ENCODE results near the gene JPH2.

The JPH2 gene

GRCh38 chr20:44073675-44074071 lies 113.3 kb downstream of the JPH2 start:
- in situ Hi-C loops (cut with HindIII; ENCODE audit: low pct_ligation_motif_present, low pct_unique_long_range_greater_than_20kb, low sequenced_read_pairs): no loop called here
- no peak for DNase-seq

- in situ Hi-C loops (cut with HindIII; ENCODE audit: low pct_ligation_motif_present, low pct_unique_long_range_greater_than_20kb, low sequenced_read_pairs): no loop called here
- DNase-seq: no peak
These were observed 113.8 kb downstream of the JPH2 start for GRCh38 chr20:44073011-44073674.

GRCh38 chr20:44072384-44072783 lies 114.6 kb downstream of the JPH2 start:
- no peak for DNase-seq
- in situ Hi-C loops (cut with HindIII; ENCODE audit: low pct_ligation_motif_present, low pct_unique_long_range_greater_than_20kb, low sequenced_read_pairs): no loop called here

GRCh38 chr20:44071526-44072111 lies 115.4 kb downstream of the JPH2 start:
- DNase-seq: no peak
- in situ Hi-C loops (cut with HindIII; ENCODE audit: low pct_ligation_motif_present, low pct_unique_long_range_greater_than_20kb, low sequenced_read_pairs): no loop called here

DNA sequence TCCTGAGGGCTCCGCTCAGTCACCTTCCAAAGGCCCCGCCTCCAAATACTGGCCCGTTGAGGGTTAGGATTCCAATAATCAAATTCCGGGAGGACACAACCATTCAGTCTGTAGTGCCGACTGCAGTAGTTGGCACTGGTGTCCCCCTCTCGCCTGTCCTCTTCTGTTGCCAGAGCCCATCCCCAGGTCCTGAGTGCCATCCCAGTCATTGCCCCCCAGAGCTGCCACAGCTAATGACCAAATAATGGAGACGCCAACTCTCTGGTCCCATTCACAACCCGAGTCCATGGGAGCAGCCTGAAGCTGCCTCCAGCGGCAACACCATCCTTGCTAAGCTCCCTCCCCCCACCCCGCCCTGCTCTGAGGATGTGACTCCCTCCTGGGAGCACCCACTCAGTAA lies 115.9 kb downstream of the JPH2 start:
- in situ Hi-C loops (cut with HindIII; ENCODE audit: low pct_ligation_motif_present, low pct_unique_long_range_greater_than_20kb, low sequenced_read_pairs): no loop called here
- DNase-seq: no peak

- in situ Hi-C loops (cut with HindIII; ENCODE audit: low pct_ligation_motif_present, low pct_unique_long_range_greater_than_20kb, low sequenced_read_pairs): no loop called here
- no peak for DNase-seq
These were observed 116.7 kb downstream of the JPH2 start for GRCh38 chr20:44070139-44070900.

DNA sequence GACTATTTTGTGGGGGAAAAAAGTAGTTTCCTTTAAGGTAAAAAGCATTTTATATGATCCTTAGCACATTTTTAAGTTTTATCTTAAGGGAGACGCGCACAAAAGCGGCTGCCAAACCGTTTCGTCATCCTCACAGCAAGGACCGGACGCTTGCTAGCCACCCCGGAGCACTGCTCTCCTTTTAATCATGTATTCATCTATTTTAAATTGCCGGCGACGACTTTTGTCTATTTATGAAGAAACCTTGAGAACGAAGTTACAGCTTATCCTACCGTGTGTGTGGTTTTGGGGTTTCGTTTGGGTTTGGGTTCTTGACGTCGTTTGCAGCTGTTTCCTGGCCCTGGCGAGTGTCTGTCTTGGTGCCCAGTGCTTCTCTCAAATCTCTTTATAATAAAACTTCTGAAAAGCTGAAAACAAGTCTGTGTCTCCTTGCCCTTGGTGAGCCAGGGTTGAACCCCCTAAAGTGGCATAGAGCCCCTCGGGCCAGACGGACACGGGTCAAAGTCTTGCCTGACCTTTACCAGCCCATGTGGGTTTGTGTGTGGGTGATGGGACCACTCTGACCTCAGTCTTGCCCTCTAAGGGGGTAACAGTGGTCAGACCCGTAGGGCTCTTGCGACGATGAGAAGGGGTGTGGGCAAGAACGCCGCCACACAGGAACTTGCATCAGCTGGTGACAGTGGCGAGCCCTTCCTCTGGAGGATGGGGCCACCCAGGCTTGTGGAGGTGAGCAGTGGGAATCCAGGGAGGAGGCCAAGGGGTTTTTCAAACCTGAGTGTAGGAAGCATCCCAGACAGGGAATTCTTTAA lies 117.6 kb downstream of the JPH2 start:
- no peak for DNase-seq
- in situ Hi-C loops (cut with HindIII; ENCODE audit: low pct_ligation_motif_present, low pct_unique_long_range_greater_than_20kb, low sequenced_read_pairs): no loop called here

DNA sequence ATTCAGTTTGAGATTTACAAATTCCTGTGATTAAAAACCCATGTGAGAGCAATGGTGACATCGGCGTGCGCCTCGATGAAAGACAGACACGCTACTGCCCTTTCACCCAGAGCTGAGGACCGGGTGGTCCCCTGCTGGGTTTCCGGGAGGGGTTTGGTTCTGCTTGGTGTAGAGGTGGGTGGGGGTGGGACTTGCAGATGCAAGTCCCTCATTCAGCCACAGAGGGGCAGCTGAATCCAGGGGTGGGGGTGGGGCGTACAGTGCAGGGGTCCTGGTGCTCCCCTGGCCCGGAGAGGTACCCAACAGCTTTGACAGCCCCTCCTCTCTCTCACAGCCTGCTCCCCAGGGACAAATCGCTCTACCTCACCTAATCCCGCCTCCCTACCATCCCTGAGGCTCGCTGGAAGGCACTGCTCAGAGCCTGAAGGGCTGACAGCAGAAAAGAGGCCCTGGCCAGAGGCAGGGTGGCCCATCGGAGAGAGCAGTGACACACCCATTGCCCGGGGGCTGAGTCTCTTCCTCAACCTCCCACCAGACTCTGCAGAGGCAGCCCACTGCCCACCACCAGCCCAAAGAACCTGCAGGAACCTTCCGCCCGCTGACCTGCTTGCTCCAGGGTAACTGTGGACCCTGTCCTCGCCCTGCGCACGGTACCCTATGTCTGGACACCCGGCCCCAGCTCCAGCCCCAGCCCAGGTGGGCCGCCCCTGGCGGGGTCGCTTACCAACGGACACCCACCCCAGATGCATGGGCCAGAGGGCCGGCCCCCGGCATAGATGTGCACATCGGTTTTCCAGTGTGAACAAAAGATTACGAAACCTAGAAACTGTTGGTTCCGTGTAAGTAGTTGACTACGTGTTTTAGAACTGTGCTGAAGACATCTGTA lies 118.4 kb downstream of the JPH2 start:
- DNase-seq: no peak
- in situ Hi-C loops (cut with HindIII; ENCODE audit: low pct_ligation_motif_present, low pct_unique_long_range_greater_than_20kb, low sequenced_read_pairs): no loop called here

DNA sequence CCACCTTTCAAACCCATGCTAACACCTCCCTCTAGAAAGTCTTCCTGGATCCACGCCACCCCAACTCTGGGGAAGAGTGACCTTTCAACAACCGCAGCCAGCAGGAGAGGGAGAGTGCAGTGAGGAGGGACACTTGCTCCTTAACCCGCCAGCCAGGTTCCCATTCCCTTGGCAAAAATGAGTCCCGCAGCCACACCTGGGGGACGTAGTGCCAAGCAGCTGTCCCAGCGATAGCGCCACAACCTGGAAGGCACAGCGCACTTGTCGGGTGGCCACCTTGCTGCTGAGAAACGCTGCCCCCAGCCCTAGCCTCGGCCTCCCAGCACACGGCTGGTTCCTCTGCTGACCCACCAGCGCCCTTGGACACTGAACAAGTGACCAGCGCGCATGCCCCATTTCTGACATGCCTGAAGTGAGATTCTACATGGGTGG lies 119.3 kb downstream of the JPH2 start:
- in situ Hi-C loops (cut with HindIII; ENCODE audit: low pct_ligation_motif_present, low pct_unique_long_range_greater_than_20kb, low sequenced_read_pairs): no loop called here

DNA sequence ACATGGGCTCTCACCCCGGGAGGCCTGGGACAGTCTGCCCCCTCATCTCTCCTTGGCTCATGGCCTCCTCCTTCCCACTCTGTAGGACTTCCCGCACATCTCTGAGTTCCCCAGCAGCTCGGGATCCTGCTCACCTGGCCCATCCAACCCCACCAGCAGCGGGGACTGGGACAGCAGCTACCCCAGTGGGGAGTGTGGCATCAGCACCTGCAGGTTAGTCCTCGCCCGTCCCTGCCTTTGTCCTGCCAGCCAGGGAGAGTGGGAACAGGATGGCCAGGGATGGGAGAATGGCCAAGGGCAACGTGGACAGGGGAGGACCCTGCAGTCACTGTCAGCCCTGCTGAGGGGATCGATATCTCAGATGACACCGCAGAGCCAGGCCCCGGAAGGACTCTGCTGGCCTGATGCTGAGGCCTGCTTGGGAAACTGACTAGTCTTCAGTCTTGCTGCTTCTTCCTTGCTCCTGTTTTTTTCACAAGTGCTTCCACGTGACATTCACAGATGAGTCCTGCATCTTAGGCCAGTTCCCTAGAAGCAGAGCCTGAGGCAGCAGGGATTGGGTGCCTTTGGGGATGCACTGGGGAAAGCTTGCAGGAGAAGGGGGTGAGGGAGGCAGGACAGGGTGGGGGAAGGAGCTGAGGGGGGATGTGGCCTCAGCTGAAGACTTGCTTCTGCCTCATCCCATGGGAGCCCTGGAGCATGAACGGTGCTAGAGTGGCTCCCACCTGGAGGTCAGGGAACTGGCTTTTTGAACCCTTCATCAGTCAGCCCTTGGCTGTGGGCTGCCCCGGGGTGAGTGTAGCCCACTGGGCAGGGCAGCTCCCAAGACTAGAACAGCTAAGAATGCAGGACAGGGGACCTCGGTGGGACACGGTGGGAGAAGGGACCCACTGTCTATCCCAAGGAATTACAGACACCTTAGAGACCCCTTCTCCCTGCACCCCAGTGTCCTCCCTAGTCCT lies 120.1 kb downstream of the JPH2 start:
- DNase-seq: no peak
- in situ Hi-C loops (cut with HindIII; ENCODE audit: low pct_ligation_motif_present, low pct_unique_long_range_greater_than_20kb, low sequenced_read_pairs): no loop called here

More for the DNA sequence above, 119.3 kb downstream of the JPH2 start:
- no peak for DNase-seq

GRCh38 chr20:44065401-44066340 lies 121.3 kb downstream of the JPH2 start:
- in situ Hi-C loops (cut with HindIII; ENCODE audit: low pct_ligation_motif_present, low pct_unique_long_range_greater_than_20kb, low sequenced_read_pairs): no loop called here

GRCh38 chr20:44064501-44065400 lies 122.2 kb downstream of the JPH2 start:
- no peak for DNase-seq
- in situ Hi-C loops (cut with HindIII; ENCODE audit: low pct_ligation_motif_present, low pct_unique_long_range_greater_than_20kb, low sequenced_read_pairs): no loop called here

More at GRCh38 chr20:44065401-44066340, 121.3 kb downstream of the JPH2 start:
- DNase-seq: no peak

Measured in ACHN (cell line).